Glomerular endothelial cell (primary cell): ENCODE results near the gene OR56A5. TPM values are rescaled to one million over a fixed set of nuclear protein-coding genes. Genes with fewer than 3 reads are reported as not detected.

ENCODE experiments used
- DNase-seq: peaks from one replicate; pipeline ENCODE4 v3.0.0-alpha.2; 2011; ENCODE audit warnings: low read depth, low spot score; ENCODE audit errors: extremely low read depth
- total RNA-seq: library from RNA; depleted of rRNA; stranded (reverse); fragments of >200 nt; gene quantifications from 2 replicates; pipeline ENCODE4 v1.2.3, GENCODE V29; 2015

OR56A5 gene
- total RNA-seq, 1 donor from 2014 or later = not detected

DNA sequence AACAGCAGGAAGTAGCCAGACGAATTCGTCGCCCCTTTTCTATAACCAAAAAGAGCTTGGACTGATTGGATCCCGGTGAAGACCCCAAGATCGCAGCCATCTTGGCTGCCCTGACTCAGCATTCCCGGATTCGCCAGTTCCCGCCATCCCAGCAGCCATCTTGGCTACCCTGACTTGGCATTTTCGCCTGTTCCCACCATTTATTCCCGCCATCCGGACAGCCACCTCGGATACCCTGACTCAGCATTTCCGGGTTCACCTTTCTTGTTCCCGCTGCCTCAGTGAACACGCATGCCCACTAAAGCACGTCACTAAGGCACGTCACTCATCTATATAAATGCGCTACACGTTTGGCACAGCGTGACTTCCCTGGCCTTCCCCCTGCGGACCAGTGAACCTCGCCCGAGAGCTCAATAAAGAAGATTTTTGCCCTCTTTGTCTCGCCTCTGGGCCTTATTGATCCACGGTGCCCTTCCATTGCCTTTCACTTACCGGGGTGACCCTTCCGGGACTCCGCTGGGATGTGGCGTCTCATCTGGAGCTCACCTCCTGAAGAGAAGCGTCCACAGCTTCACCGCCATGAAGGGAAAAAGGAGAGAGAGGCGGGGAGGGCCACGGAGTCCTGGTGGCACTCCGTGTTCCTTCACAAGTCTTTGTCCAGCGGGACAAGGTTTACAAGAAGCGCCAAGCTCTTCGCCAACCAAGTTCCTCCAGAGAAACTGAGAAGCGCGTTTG is 30.3 kb downstream of the OR56A5 start:
- no peak for DNase-seq

DNA sequence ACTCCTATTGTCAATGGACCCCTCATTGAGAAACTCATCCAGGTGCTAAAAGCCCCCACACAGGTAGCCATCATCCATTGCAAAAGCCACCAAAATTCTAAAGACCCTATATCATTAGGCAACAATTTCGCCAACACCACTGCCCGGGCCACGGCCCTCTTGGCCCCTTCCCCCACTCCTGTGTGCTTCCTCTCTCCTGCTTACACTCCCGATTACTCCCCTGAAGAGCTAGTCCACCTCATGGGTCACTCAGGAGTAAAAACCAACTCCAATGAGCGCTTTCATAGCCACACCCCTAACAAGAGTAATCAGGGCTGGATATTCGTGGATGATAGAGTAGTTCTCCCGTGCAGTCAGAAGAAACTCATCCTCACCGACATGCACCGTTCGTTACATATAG is 35.2 kb downstream of the OR56A5 start:
- no peak for DNase-seq

DNA sequence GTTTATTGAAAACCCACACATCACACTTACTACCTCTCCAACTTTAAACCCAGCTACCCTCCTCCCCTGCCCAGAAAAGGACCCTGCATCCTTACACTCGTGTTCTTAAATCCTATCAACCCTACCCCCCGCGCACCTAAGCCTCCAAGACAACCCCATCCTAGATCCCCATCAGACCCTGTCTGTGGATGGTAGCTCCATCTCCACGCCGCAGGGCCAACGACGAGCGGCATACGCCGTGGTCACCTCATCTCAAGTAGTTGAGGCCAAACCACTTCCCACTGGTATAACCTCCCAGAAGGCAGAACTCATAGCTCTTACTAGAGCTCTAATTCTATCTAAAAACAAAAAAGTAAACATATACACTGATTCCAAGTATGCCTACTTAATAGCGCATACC is 35.6 kb downstream of the OR56A5 start:
- DNase-seq = no peak

DNA sequence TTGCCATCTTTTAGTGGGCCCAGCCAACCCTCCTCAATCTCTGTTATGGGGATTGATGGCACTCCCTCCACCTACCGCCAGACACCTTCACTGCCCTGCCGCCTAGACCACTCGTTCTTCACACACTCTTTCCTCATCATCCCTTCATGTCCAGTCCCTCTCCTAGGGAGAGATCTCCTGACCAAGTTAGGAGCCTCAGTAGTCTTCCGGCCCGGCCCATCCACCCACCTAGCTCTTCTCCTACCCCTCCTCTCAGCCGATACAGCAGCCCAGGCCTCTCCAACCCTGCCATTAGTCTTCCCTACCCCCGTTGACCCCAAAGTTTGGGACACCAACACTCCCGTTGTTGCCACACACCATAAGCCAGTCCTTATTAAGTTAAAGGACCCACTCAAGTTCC is 37.2 kb downstream of the OR56A5 start:
- no peak for DNase-seq

DNA sequence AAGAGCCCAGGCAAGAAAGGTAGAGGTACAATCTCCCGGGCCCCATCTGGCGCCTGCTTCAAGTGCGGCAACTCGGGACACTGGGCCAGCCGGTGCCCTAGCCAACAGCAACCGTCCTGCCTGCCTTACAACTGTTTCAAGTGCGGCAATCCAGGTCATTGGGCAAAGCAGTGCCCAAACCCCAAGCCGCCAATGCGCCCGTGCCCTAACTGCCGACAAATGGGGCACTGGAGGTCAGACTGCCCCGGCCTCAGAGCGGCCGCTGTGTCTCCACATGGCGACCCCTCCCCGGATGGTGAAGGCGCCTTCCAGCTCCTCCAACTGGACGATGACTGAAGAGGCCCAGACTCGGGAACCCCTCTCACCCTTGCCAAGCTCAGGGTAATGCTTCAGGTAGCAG is 37.7 kb downstream of the OR56A5 start:
- DNase-seq = no peak

DNA sequence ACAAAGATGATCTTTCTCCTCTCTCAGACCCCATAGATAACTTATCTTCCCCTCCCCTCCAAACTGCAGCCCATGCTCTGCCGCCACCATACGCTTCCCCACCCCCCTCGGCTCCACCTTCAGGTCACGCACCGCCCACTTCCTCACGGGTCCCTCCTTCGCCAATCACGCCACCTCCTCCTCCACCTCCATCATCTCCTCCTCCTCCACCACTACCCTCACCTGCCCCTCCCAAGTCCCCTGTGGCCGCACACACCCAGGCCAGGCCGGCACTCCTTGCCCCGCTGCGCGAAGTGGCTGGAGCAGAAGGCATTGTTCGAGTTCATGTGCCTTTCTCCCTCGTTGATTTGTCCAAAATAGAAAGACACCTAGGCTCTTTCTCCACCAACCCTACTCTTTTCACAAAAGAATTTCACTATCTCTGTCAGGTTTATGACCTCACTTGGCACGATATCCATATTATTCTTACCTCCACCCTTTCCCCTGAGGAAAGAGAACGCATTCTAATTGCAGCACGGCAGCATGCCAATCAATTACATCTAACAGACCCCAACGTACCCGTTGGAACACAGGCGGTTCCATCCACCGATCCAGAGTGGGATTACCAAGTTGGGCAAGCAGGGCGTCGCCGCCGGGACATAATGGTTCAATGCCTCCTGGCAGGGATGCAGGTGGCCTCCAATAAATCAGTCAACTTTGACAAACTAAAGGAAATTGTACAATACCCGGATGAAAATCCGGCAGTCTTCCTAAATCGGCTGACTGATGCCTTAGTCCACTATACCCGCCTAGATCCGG is 38.5 kb downstream of the OR56A5 start:
- DNase-seq = no peak

DNA sequence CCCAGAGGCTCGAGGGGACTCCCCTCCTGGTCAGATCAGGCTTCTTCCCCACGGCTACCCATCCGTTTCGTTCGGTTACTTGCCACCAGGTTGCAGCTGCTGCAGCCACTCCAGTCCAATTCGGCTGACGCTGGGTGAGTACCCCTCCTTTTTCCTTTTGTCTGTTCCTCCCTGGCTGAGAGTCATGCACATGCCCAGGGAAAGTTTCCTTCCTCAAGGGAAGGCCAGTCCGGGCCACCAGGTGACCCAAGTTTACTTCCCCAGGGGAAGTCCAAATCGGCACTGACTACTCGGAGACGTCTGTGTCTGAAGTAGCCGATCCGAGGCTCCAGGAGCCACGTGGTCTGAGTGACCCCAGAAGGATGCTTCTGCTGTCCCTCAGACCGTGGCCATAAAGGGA is 39.5 kb downstream of the OR56A5 start:
- no peak for DNase-seq

DNA sequence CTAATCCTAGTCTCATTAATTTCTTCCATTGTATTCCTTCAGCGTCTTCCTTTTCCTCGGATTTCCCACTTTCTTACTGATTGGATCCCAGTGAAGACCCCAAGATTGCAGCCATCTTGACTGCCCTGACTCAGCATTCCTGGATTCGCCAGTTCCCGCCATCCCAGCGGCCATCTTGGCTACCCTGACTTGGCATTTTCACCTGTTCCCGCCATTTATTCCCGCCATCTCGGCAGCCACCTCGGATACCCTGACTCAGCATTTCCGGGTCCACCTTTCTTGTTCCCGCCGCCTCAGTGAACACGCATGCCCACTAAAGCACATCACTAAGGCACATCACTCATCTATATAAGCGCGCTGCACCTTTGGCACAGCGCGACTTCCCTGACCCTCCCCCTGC is 40.0 kb downstream of the OR56A5 start:
- no peak for DNase-seq

DNA sequence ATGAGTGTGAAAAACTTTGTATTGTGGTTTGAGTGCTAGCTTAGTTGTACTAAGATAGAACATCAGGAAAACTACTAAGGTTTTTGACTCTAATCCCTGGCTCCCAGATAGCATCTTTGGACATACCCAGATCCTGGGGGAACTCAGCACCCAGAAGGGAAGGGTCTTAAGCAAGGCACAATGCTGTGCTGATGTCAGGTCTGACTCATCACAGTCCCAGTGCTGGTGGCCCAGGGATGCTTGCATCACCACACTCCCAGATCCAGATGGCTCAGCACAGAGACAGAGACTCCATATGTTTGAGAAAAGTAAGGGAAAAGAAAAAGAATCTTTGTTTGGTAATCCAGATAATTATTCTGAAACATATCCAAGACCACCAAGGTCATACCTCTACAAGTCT is 44.5 kb downstream of the OR56A5 start:
- DNase-seq = no peak

DNA sequence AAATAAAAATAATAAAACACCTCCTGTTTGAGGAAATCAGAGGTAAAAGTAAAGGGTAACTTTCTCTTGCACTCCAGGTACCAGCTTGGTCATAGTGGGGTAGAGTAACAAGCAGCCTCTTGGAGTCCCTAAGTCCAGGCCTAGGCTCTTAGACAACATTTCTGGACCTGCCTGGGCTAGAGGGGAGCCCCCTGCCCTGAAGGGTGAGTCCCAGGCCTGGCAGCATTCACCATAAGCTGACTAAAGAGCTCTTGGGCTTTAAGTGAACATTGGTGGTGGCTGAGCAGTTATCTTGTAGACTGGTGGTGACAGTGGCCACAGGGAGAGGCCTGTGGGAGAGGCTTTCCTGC is 44.9 kb downstream of the OR56A5 start:
- DNase-seq = no peak

DNA sequence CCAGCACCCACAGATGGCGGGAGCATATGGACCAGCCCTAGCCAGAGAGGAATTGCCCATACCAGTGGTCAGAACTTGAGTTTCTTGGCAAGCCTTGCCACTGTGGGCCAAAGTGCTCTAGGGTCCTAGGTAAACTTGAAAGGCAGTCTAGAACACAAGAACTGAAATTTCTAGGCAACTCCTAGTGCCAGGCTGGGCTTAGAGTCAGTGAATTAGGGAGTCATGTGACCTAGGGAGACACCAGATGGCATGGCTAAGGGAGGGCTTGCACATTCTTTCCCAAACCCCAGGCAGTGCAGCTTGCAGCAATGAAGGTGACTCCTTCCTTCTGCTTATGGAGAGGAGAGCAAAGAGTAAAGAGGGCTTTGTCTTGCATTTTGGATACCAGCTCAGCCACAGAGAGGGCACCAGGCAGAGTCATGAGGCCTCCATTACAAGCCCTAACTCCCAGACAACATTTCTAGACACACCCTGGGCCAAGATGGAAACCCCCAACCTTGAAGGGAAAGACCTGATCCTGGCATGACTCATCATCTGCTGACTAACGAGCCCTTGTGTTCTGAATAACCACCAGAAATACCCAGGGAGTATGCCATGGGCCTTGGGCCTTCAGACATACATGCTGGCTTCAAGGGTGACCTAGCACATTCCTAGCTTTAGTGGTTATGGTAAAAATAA is 45.4 kb downstream of the OR56A5 start:
- no peak for DNase-seq

Other genes starting within 250 kb of the OR56A5 start
- not detected in 2 replicates for gene OR56B1, start 232.0 kb downstream of the OR56A5 start, total RNA-seq
- gene OR52N4, start 214.3 kb downstream of the OR56A5 start, total RNA-seq = not detected in 2 replicates
- not detected in 2 replicates for gene OR52N5, start 185.1 kb downstream of the OR56A5 start, total RNA-seq
- gene OR52N1, start 177.2 kb downstream of the OR56A5 start, total RNA-seq = not detected in 2 replicates
- not detected in 2 replicates for gene OR52N2, start 159.6 kb downstream of the OR56A5 start, total RNA-seq
- gene OR52E6, start 126.6 kb downstream of the OR56A5 start, total RNA-seq = not detected in 2 replicates
- not detected in 2 replicates for gene OR52E8, start 110.8 kb downstream of the OR56A5 start, total RNA-seq
- not detected in 2 replicates for gene OR52E4, start 87.9 kb downstream of the OR56A5 start, total RNA-seq
- not detected in 2 replicates for gene OR52E5, start 75.3 kb downstream of the OR56A5 start, total RNA-seq
- gene OR56A3, start 26.2 kb downstream of the OR56A5 start, total RNA-seq = not detected in 2 replicates
- not detected in 2 replicates for gene OR52L1, start 18.5 kb upstream of the OR56A5 start, total RNA-seq
- not detected in 2 replicates for gene OR56A4, start 38.5 kb upstream of the OR56A5 start, total RNA-seq
- gene OR56A1, start 62.3 kb upstream of the OR56A5 start, total RNA-seq = under 0.01 TPM in 1 of 2 replicates, not detected in the other
- gene OR56B4, start 139.2 kb upstream of the OR56A5 start, total RNA-seq = not detected in 2 replicates
- not detected in 2 replicates for gene OR52B2, start 201.8 kb upstream of the OR56A5 start, total RNA-seq
- not detected in 2 replicates for gene OR52W1, start 230.7 kb upstream of the OR56A5 start, total RNA-seq
- gene C11orf42, start 237.1 kb upstream of the OR56A5 start, total RNA-seq = not detected in 2 replicates